IPS DF 6.9 (cell line): ENCODE data around the gene SIM1.

ENCODE experiments used
- DNase-seq: peaks from one replicate; pipeline ENCODE4 v3.0.0-alpha.2; 2013; ENCODE audit warnings: low read depth, low spot score
- H3K27ac ChIP-seq: one replicate; pipeline ENCODE4 v1.5.1; 2013; ENCODE audit warnings: low read length, control low read depth
- H3K27me3 ChIP-seq: 2 replicates; pipeline ENCODE4 v1.6.1; 2013; ENCODE audit warnings: mild to moderate bottlenecking, low read length; ENCODE audit not compliant: control insufficient read depth, insufficient read depth
- H3K36me3 ChIP-seq: 2 replicates; pipeline ENCODE4 v1.6.1; 2013; ENCODE audit warnings: low read length; ENCODE audit not compliant: control insufficient read depth, insufficient read depth
- H3K4me1 ChIP-seq: 2 replicates; pipeline ENCODE4 v1.6.1; 2013; ENCODE audit warnings: low read length; ENCODE audit not compliant: control insufficient read depth, insufficient read depth
- H3K4me3 ChIP-seq: 2 replicates; pipeline ENCODE4 v1.5.1; 2013; ENCODE audit warnings: mild to moderate bottlenecking, low read length
- H3K9me3 ChIP-seq: 2 replicates; pipeline ENCODE4 v1.6.1; 2013; ENCODE audit warnings: low read length, inconsistent platforms; ENCODE audit not compliant: control insufficient read depth, insufficient read depth
- WGBS: extraction: QIAGEN DNeasy Blood & Tissue Kit; methylation state at CpG from one replicate; pipeline ENCODE4 v1.1.7; 2013; ENCODE audit warnings: mixed read lengths, missing lambda C conversion rate; ENCODE audit not compliant: insufficient read length, insufficient coverage; 5-methylcytosine and 5-hydroxymethylcytosine counted together

SIM1 gene

GRCh38 chr6:100420711-100421110 lies 44.0 kb downstream of the SIM1 start:
- no peaks in the 10 kb centered on the region for H3K4me1 ChIP-seq
- H3K9me3 ChIP-seq: no peaks in the 10 kb centered on the region
- peak; percentile 29 for DNase-seq
- no peaks in the 10 kb centered on the region for H3K36me3 ChIP-seq
- H3K27ac ChIP-seq: no peak overlapping the region
- no peak overlapping the region for H3K4me3 ChIP-seq
- no peaks in the 10 kb centered on the region for H3K27me3 ChIP-seq
- WGBS: no CpG with 5 or more reads among the region's 3 CpGs

GRCh38 chr6:100417036-100417435 lies 47.7 kb downstream of the SIM1 start:
- H3K4me1 ChIP-seq: no peaks in the 10 kb centered on the region
- no peaks in the 10 kb centered on the region for H3K27me3 ChIP-seq
- no CpG with 5 or more reads among the region's 3 CpGs for WGBS
- DNase-seq: no peak
- H3K27ac ChIP-seq: no peak overlapping the region
- no peak overlapping the region for H3K4me3 ChIP-seq
- no peaks in the 10 kb centered on the region for H3K9me3 ChIP-seq
- no peaks in the 10 kb centered on the region for H3K36me3 ChIP-seq

- no peaks in the 10 kb centered on the region for H3K36me3 ChIP-seq
- H3K4me1 ChIP-seq: no peaks in the 10 kb centered on the region
- no peaks in the 10 kb centered on the region for H3K9me3 ChIP-seq
- no peak for DNase-seq
- no peak overlapping the region for H3K27ac ChIP-seq
- H3K27me3 ChIP-seq: no peaks in the 10 kb centered on the region
- no peak overlapping the region for H3K4me3 ChIP-seq
Observed at GRCh38 chr6:100415768-100416167, 49.0 kb downstream of the SIM1 start.

GRCh38 chr6:100412872-100413271 lies 51.8 kb downstream of the SIM1 start:
- H3K36me3 ChIP-seq: no peaks in the 10 kb centered on the region
- H3K4me1 ChIP-seq: no peaks in the 10 kb centered on the region
- H3K4me3 ChIP-seq: no peak overlapping the region
- no peaks in the 10 kb centered on the region for H3K27me3 ChIP-seq
- 100% methylated on average over 2 of the region's 4 CpGs for WGBS
- no peak for DNase-seq
- H3K27ac ChIP-seq: no peak overlapping the region
- H3K9me3 ChIP-seq: no peaks in the 10 kb centered on the region

- Histone ChIP-seq H3K4me3 (no peak overlapping the region), H3K36me3 (no peaks in the 10 kb centered on the region), H3K27me3 (no peaks in the 10 kb centered on the region), H3K9me3 (no peaks in the 10 kb centered on the region), H3K27ac (no peak overlapping the region), H3K4me1 (no peaks in the 10 kb centered on the region)
- WGBS: no CpG with 5 or more reads among the region's 3 CpGs
- no peak for DNase-seq
Observed at GRCh38 chr6:100404051-100404450, 60.7 kb downstream of the SIM1 start.

- Histone ChIP-seq H3K36me3 (no peaks in the 10 kb centered on the region), H3K4me1 (no peaks in the 10 kb centered on the region), H3K9me3 (no peaks in the 10 kb centered on the region), H3K4me3 (no peak overlapping the region), H3K27ac (no peak overlapping the region), H3K27me3 (no peaks in the 10 kb centered on the region)
- no CpG with 5 or more reads among the region's 23 CpGs for WGBS
- no peak for DNase-seq
Observed at GRCh38 chr6:100393493-100393892, 71.2 kb downstream of the SIM1 start.

GRCh38 chr6:100392423-100392822 lies 72.3 kb downstream of the SIM1 start:
- Histone ChIP-seq H3K27me3 (no peaks in the 10 kb centered on the region), H3K4me1 (no peaks in the 10 kb centered on the region), H3K9me3 (no peaks in the 10 kb centered on the region), H3K4me3 (no peak overlapping the region), H3K36me3 (no peaks in the 10 kb centered on the region), H3K27ac (no peak overlapping the region)
- WGBS: no CpG with 5 or more reads among the region's 2 CpGs
- DNase-seq: no peak

- Histone ChIP-seq H3K27ac (no peak overlapping the region), H3K4me1 (no peaks in the 10 kb centered on the region), H3K27me3 (no peaks in the 10 kb centered on the region), H3K4me3 (no peak overlapping the region), H3K9me3 (no peaks in the 10 kb centered on the region), H3K36me3 (no peaks in the 10 kb centered on the region)
- no peak for DNase-seq
- WGBS: no CpG with 5 or more reads among the region's 3 CpGs
Observed at GRCh38 chr6:100388868-100389519, 75.7 kb downstream of the SIM1 start.

GRCh38 chr6:100382767-100383195 lies 81.9 kb downstream of the SIM1 start:
- Histone ChIP-seq H3K36me3 (no peaks in the 10 kb centered on the region), H3K9me3 (no peaks in the 10 kb centered on the region), H3K27me3 (no peaks in the 10 kb centered on the region), H3K4me3 (no peak overlapping the region), H3K27ac (no peak overlapping the region), H3K4me1 (no peaks in the 10 kb centered on the region)
- DNase-seq: no peak
- no CpG with 5 or more reads among the region's 5 CpGs for WGBS

GRCh38 chr6:100382031-100382430 lies 82.7 kb downstream of the SIM1 start:
- no CpG with 5 or more reads among the region's 3 CpGs for WGBS
- Histone ChIP-seq H3K27ac (no peak overlapping the region), H3K36me3 (no peaks in the 10 kb centered on the region), H3K4me3 (no peak overlapping the region), H3K9me3 (no peaks in the 10 kb centered on the region), H3K27me3 (no peaks in the 10 kb centered on the region), H3K4me1 (no peaks in the 10 kb centered on the region)
- DNase-seq: no peak

GRCh38 chr6:100381111-100381510 lies 83.6 kb downstream of the SIM1 start:
- no peaks in the 10 kb centered on the region for H3K27me3 ChIP-seq
- H3K27ac ChIP-seq: no peak overlapping the region
- no peaks in the 10 kb centered on the region for H3K36me3 ChIP-seq
- DNase-seq: no peak
- peaks cover 2% of the 10 kb centered on the region; the same call in 1 of the 2 replicates for H3K4me1 ChIP-seq
- no peaks in the 10 kb centered on the region for H3K9me3 ChIP-seq
- H3K4me3 ChIP-seq: no peak overlapping the region
- WGBS: no CpG with 5 or more reads among the region's 6 CpGs
